Nucleus accumbens (tissue), 56 donors: ENCODE measurements around the gene CCDC70.

Source experiments
- DNase-seq, 56 donors: peaks; one replicate each; lab custom pipeline; 2025; lab: John Stamatoyannopoulos, UW

Gene CCDC70

GRCh38 chr13:51828730-51829567 lies 32.8 kb upstream of the CCDC70 start:
- DNase-seq: no peak

- no peak for DNase-seq
Observed at GRCh38 chr13:51829568-51829899, 32.2 kb upstream of the CCDC70 start.

DNA sequence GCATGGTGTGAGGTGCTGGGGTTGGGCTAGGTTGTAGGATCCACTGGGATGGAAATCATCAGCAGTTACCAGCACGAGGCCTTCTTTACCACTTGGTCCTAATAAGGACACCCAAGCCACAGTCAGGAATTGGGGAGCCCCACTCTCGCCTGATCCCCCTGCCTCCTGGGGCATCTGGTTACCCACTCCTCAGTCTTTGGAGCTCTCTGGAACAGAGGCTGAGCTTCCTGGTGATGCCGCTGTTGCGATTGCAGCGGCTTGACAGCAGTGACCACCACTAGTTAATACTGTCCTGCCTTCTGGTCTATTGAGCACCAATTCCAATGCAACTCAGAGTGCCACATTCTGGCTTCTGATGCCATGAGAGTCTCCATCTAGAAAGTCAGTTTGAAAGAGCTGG lies 30.2 kb upstream of the CCDC70 start:
- DNase-seq: no peak

DNA sequence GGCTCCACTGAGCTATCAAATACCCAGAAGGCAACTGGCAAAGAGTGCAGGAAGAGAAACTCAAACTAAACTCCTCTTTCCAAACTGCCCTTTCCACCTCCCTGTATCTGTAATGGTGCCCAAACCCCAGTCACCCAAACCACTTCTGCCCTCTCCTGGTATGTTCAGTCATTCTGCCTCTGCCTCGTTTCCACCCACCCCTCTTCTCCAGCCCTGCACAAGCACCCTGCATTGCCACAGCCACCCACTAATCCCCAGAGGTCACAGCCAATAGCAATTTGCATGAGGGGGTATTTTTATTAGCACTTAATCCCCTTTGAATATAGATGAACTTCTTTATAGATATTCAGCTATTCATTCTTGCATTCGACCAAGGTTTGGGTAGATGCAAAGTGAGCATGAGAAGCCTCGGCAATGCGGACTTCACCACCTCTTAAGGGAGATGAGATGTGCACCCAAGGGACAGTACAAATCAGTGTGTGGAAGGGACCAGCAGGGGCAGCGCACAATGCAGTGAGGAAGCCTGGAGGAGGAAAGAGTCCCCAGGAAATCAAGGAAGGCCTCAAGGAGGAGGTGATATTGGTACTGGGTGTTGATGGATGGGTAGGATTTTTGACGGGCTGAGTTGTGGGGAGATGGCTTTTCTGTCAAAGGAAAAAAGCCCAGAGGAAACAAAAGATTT lies 29.2 kb upstream of the CCDC70 start:
- DNase-seq: peak in 4 of 56 donors; percentile 5 to 34 (median 25)

DNA sequence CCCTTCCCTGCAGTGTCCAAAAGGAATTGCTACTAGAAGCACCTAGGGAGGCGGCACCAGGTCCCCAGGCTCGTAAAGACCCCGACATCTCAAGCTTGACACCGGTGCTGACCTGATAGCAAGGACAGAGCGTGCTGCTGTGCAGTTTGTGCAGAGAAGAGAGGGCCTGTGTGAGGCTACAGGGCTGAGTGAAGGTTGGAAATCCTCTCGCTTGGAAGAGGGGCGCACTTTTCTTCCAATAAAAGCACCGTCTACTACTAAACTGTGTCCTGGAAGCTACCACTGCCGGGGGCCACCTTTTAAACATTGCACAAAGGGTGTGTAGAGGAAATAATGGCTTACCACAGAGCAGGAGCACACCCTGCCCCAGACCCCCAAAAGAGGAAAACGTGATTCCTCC lies 27.8 kb upstream of the CCDC70 start:
- no peak for DNase-seq

DNA sequence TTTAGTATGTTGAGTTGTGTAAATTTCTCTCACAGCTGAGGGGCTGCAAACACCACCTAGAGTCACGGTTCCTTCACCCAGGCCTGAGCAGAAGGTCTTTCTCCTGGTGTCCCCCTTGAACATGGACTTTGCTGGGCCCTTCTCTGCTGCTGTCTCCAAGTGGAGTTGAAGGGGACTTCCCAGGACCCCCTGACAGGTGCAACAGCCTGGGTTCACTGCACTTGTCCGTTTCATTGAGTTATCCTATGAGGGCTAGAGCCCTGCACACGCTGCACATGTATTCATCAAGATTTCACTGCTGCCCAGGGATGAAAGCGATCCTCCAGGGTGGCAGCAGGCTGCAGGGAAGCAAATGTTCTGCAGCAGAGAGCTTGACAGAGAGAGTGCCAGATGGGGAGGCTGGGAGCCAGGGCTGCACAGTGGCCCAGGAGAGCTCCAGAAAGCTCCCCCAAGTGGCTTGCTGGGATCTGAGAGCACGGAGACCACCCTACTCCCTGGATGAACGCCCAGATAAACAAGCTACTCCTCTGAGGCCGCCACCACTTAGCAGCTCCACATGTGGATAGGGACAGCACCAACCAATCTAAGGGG lies 27.1 kb upstream of the CCDC70 start:
- DNase-seq: peak in 1 of 56 donors; percentile 23

GRCh38 chr13:51837016-51837415 lies 24.8 kb upstream of the CCDC70 start:
- no peak for DNase-seq

- no peak for DNase-seq
Observed at GRCh38 chr13:51838240-51838846, 23.4 kb upstream of the CCDC70 start.

DNA sequence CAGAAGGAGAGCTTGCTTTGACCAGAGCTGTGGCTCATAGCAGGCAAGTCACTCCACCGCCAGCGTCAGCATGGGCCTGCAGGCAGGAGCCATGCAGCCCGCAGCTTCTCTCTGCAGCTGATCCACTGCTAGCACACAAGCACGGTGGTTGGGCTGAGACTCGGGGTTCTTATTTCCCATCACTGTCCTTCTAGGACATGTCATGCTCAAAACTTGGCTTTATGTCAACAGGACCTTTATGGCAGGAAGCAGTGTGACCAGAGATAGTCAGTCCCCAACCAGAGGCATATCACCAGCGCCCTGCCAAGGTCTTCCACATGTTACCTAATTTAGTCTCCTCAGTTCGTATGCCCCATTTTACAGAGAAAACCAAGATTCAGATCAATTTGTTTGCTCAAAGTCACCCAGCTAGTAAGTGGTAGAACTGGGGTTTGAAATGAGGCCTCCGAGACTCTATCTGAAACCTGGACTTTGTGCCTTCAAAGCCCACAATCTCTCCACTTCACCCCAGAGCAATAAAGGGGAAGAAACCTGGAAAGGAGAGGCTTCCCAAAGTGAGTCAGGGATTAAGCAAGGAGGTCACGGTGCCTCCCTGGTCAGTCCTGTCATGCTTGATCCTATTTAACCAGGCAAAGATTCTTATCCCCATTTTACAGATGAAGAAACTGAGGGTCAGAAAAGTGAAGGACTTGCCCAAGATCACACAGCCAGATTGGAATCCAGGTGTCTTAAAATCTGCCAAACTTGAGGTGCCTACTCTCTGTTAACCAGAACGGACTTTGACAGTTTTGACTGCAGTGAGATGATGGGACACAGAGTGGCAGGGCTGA lies 21.8 kb upstream of the CCDC70 start:
- no peak for DNase-seq

DNA sequence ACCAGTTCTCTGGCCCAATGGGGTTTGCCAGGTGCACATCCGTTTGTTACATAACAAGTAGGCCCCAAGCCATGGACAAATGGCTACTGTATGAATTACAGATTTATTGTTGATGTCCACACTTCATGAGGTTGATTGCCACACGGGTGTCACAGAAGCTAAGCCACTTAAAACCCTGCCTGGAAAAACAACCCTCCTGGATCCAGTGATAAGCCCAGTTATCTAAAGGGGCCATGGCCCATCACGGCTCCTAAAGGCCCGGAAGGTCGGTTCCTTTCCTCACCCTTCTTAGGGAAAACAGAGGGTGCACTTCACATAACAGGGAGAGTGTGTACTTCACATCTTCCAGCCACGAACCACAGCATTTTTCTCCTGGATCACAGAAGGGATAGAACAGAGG lies 20.9 kb upstream of the CCDC70 start:
- no peak for DNase-seq

DNA sequence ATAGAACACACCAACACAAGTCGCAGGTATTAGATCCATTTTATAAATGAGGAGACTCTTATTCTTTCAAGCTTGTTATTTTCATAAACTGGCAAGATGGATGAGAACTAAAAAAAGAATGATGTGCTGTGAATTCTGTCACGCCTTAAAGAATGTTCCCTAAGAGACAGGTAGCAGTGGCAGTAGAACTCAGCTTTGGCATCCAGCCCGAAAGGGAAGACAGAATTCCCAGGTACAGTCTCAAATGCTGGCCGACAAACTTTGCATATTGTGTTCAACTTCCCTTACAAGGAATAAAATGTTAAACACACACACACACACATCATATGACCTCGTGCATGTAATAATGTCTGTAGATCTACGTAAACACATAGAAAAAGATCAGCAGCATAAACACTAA lies 20.0 kb upstream of the CCDC70 start:
- DNase-seq: peak in 4 of 56 donors; percentile 14 to 31 (median 19)

GRCh38 chr13:51843529-51843928 lies 18.2 kb upstream of the CCDC70 start:
- no peak for DNase-seq

- peak in 53 of 56 donors; percentile 9 to 89 (median 62) for DNase-seq
Observed at GRCh38 chr13:51844862-51845573, 16.8 kb upstream of the CCDC70 start, which contains the start of gene TMEM272. TMEM272 (minus strand) TSS chr13:51845177; CDS start chr13:51838530, 6,647 bp downstream.

- no peak for DNase-seq
Observed at GRCh38 chr13:51845574-51846318, 16.0 kb upstream of the CCDC70 start.

DNA sequence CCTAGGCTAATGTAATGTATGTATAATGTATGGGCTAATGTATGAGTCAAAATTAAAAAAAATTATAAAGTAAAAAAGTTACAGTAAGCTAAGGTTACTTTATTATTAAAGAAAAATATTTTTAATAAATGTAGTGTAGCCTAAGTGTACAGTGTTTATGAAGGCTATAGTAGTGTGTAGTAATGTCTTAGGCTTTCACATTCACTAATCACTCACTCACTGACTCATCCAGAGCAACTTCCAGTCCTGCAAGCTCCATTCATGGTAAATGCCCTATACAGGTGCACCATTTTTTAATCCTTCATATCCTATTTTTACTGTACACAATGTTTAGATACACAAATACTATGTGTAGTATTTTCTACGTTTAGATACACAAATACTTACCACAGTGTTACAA lies 15.0 kb upstream of the CCDC70 start:
- DNase-seq: no peak

DNA sequence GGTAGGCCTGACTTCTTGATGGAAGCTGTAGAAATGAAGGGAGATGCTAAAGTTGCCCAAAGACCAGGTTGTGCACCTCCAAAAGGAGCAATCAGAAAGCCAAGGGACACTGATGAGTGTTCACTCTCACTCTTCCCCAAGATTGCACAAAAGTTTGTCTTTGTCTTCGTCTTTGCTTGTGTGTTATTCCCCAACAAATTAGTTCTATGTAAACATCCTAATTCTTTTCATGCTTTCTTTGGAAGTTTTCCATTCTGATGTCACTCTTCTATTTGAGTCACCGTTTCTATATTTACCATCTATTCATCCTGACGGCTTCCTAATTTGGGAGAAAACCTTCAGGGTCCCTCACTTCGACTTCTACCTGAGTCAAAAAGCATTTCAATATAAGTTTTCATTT lies 13.1 kb upstream of the CCDC70 start:
- no peak for DNase-seq

- no peak for DNase-seq
Observed at GRCh38 chr13:51849145-51850101, 12.3 kb upstream of the CCDC70 start.
